DOHH2 (cell line): ENCODE measurements around the gene SALL2.

ENCODE experiments used
- CTCF ChIP-seq: fragments of 200-600 bp; sonication (generic); IDR thresholded peaks from one replicate; pipeline ENCODE4 v1.5.1; 2014; ENCODE audit warnings: antibody characterized with exemption, mild to moderate bottlenecking, low read depth, low read length; ENCODE audit not compliant: poor library complexity, severe bottlenecking
- EZH2phosphoT487 ChIP-seq: fragments of 200-600 bp; sonication (generic); IDR thresholded peaks from 2 replicates; pipeline ENCODE4 v1.6.1; 2017; ENCODE audit warnings: borderline replicate concordance, mild to moderate bottlenecking, antibody characterized with exemption, low read length, moderate library complexity, mixed read lengths

GRCh38 chr14:21534576-21534975, 8.4 kb upstream of the SALL2 start:
- TF ChIP-seq CTCF (no peak), EZH2phosphoT487 (no peak)
